HepG2 (cell line): ENCODE measurements around the gene CENPP. TPM values are rescaled to one million over a fixed set of nuclear protein-coding genes. Genes with fewer than 3 reads are reported as not detected.

Experiments used
- CAMTA2 ChIP-seq: sonication (generic); formaldehyde crosslinking; IDR thresholded peaks from 2 replicates; pipeline ENCODE4 v1.4.0; 2020; ENCODE audit warnings: mild to moderate bottlenecking, missing genetic modification reagents, borderline replicate concordance
- FOXP1 ChIP-seq, 2 experiments: fragments of 450-650 bp in 1 of 2; IDR thresholded peaks; 2 replicates each; pipeline ENCODE4 v1.6.1; 2017 to 2018; ENCODE audit warnings: antibody characterized with exemption in 1 of 2
- HDAC1 ChIP-seq: sonication (generic); formaldehyde crosslinking; IDR thresholded peaks from 2 replicates; pipeline ENCODE4 v1.5.1; 2020; ENCODE audit warnings: mild to moderate bottlenecking, missing genetic modification reagents
- HMG20A ChIP-seq: IDR thresholded peaks from 2 replicates; pipeline ENCODE4 v1.6.1; 2016; ENCODE audit warnings: borderline replicate concordance
- HNF4A ChIP-seq: sonication (generic); formaldehyde crosslinking; IDR thresholded peaks from 2 replicates; pipeline ENCODE4 v1.4.0; 2020; ENCODE audit warnings: missing genetic modification reagents
- HOMEZ ChIP-seq: IDR thresholded peaks from 2 replicates; pipeline ENCODE4 v1.6.1; 2016; ENCODE audit warnings: low read depth
- KDM4B ChIP-seq: sonication (generic); formaldehyde crosslinking; IDR thresholded peaks from 2 replicates; pipeline ENCODE4 v1.4.0; 2020; ENCODE audit warnings: missing genetic modification reagents
- PPARG ChIP-seq: conservative IDR thresholded peaks from 2 replicates; pipeline ENCODE4 v1.6.1; 2016; ENCODE audit warnings: missing biosample characterization, missing genetic modification reagents
- WIZ ChIP-seq: sonication (generic); formaldehyde crosslinking; IDR thresholded peaks from 2 replicates; pipeline ENCODE4 v1.5.1; 2020; ENCODE audit warnings: mild to moderate bottlenecking, missing genetic modification reagents
- ZC3H13 ChIP-seq: sonication (generic); formaldehyde crosslinking; IDR thresholded peaks from 2 replicates; pipeline ENCODE4 v1.8.1; 2023; ENCODE audit warnings: mild to moderate bottlenecking, missing genetic modification reagents, moderate library complexity
- ZFP90 ChIP-seq: sonication (generic); formaldehyde crosslinking; IDR thresholded peaks from 2 replicates; pipeline ENCODE4 v1.8.0; 2022; ENCODE audit warnings: missing genetic modification reagents, mild to moderate bottlenecking, inconsistent platforms, borderline replicate concordance
- ZNF234 ChIP-seq: sonication (generic); formaldehyde crosslinking; conservative IDR thresholded peaks from 2 replicates; pipeline ENCODE4 v1.5.1; 2020; ENCODE audit warnings: mild to moderate bottlenecking, missing genetic modification reagents
- ZNF343 ChIP-seq: sonication (generic); formaldehyde crosslinking; IDR thresholded peaks from 2 replicates; pipeline ENCODE4 v1.4.0; 2020; ENCODE audit warnings: mild to moderate bottlenecking, missing genetic modification reagents
- polyA plus RNA-seq, 8 experiments: library from polyadenylated mRNA; depleted of rRNA in 3 of 8; stranded (reverse) in 7 of 8; unstranded in 1 of 8; fragments of >200 nt; fragmentation: Illumina TruSeq in 4 of 8; extraction: Trizol in 4 of 8; gene quantifications; 2 replicates each; pipeline versions ENCODE4 v1.2.1 to v1.2.3, GENCODE V29; 2011 to 2016; ENCODE audit warnings: low read depth in 4 of 8, missing spikeins in 1 of 8, mixed read lengths in 1 of 8; ENCODE audit not compliant: insufficient read depth in 1 of 8
- total RNA-seq, 5 experiments: library from RNA; depleted of rRNA; stranded (reverse); fragments of >200 nt; fragmentation: Illumina TruSeq; extraction: Trizol; gene quantifications; 2 replicates each; pipeline ENCODE4 v1.2.3, GENCODE V29; 2016; ENCODE audit warnings: low read depth in 1 of 5
- TF ChIP-seq, protein P1 (sequence below): sonication (generic); formaldehyde crosslinking; conservative IDR thresholded peaks from 2 replicates; pipeline ENCODE4 v1.8.1; 2023; ENCODE audit warnings: missing genetic modification reagents
- TF ChIP-seq, protein P2 (sequence below): sonication (generic); formaldehyde crosslinking; IDR thresholded peaks from 2 replicates; pipeline ENCODE4 v1.5.1; 2020; ENCODE audit warnings: mild to moderate bottlenecking, missing genetic modification reagents, borderline replicate concordance
- TF ChIP-seq, protein P3 (sequence below): sonication (generic); formaldehyde crosslinking; IDR thresholded peaks from 2 replicates; pipeline ENCODE4 v1.8.0; 2022; ENCODE audit warnings: missing genetic modification reagents, mild to moderate bottlenecking, borderline replicate concordance
- TF ChIP-seq, protein P4 (sequence below): sonication (generic); formaldehyde crosslinking; IDR thresholded peaks from 2 replicates; pipeline ENCODE4 v1.8.1; 2023; ENCODE audit warnings: mild to moderate bottlenecking, moderate library complexity, missing genetic modification reagents

CENPP gene
- total and polyA plus RNA-seq, 2 of the 13 experiments (the other 11 are each of a cell fraction or from before 2014, with no cell fraction given): 2.0 to 11.4 TPM

DNA sequence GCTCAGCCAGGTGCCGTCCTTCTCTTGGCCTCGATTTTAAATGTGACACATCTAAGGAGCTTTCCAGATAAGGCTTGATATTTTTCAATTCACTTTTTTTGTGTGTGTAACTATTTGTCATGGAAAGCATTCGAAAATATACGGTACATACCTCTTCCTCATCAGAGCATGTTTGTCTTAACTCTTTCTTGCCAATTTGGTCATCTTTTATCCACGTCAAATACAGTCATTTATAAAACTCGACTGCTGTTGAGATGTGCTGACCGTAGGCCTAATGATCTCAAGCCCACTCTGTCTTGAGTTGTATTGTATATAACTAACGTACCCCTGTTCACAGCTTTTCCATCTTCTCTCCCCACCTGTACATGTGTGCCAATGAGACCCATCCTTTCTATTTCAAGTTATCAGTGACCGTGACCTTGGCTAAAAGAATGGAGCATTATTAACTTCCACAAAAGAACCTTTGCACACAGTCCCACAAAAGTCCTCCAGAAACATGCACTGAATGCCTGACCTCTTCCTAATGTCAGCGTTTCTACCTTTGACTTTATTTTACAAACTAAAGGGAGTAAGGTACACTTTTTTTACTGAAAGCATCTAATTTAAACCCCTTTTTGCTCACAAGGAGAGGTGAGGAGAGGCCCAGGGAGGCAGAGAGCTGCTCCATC lies 282.6 kb downstream of the CENPP start (continued):
- TF ChIP-seq, protein P1, sequence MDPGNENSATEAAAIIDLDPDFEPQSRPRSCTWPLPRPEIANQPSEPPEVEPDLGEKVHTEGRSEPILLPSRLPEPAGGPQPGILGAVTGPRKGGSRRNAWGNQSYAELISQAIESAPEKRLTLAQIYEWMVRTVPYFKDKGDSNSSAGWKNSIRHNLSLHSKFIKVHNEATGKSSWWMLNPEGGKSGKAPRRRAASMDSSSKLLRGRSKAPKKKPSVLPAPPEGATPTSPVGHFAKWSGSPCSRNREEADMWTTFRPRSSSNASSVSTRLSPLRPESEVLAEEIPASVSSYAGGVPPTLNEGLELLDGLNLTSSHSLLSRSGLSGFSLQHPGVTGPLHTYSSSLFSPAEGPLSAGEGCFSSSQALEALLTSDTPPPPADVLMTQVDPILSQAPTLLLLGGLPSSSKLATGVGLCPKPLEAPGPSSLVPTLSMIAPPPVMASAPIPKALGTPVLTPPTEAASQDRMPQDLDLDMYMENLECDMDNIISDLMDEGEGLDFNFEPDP (CRISPR knock-in tag): no peak
- no peak for TF ChIP-seq FOXP1 (IDR thresholded peaks at IDR 0.05)
- no peak for TF ChIP-seq FOXP1 (CRISPR knock-in tag; IDR thresholded peaks at IDR 0.05)
- TF ChIP-seq HDAC1 (CRISPR knock-in tag): 0 out of 2 replicates have a peak, but pooled peaks have one; percentile 18
- TF ChIP-seq HNF4A (CRISPR knock-in tag): peak; percentile 55; the same call in 1 of the 2 replicates
- TF ChIP-seq ZFP90 (CRISPR knock-in tag): no peak
- TF ChIP-seq KDM4B: no peak
- TF ChIP-seq ZNF234 (CRISPR knock-in tag): no peak
- TF ChIP-seq, protein P2, sequence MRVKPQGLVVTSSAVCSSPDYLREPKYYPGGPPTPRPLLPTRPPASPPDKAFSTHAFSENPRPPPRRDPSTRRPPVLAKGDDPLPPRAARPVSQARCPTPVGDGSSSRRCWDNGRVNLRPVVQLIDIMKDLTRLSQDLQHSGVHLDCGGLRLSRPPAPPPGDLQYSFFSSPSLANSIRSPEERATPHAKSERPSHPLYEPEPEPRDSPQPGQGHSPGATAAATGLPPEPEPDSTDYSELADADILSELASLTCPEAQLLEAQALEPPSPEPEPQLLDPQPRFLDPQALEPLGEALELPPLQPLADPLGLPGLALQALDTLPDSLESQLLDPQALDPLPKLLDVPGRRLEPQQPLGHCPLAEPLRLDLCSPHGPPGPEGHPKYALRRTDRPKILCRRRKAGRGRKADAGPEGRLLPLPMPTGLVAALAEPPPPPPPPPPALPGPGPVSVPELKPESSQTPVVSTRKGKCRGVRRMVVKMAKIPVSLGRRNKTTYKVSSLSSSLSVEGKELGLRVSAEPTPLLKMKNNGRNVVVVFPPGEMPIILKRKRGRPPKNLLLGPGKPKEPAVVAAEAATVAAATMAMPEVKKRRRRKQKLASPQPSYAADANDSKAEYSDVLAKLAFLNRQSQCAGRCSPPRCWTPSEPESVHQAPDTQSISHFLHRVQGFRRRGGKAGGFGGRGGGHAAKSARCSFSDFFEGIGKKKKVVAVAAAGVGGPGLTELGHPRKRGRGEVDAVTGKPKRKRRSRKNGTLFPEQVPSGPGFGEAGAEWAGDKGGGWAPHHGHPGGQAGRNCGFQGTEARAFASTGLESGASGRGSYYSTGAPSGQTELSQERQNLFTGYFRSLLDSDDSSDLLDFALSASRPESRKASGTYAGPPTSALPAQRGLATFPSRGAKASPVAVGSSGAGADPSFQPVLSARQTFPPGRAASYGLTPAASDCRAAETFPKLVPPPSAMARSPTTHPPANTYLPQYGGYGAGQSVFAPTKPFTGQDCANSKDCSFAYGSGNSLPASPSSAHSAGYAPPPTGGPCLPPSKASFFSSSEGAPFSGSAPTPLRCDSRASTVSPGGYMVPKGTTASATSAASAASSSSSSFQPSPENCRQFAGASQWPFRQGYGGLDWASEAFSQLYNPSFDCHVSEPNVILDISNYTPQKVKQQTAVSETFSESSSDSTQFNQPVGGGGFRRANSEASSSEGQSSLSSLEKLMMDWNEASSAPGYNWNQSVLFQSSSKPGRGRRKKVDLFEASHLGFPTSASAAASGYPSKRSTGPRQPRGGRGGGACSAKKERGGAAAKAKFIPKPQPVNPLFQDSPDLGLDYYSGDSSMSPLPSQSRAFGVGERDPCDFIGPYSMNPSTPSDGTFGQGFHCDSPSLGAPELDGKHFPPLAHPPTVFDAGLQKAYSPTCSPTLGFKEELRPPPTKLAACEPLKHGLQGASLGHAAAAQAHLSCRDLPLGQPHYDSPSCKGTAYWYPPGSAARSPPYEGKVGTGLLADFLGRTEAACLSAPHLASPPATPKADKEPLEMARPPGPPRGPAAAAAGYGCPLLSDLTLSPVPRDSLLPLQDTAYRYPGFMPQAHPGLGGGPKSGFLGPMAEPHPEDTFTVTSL (CRISPR knock-in tag): 0 out of 2 replicates have a peak, but pooled peaks have one; percentile 11
- peak; percentile 52; the same call in 1 of the 2 replicates for TF ChIP-seq HMG20A (CRISPR knock-in tag)
- no peak for TF ChIP-seq HOMEZ (CRISPR knock-in tag)
- no peak for TF ChIP-seq ZNF343 (CRISPR knock-in tag)
- TF ChIP-seq, protein P3, sequence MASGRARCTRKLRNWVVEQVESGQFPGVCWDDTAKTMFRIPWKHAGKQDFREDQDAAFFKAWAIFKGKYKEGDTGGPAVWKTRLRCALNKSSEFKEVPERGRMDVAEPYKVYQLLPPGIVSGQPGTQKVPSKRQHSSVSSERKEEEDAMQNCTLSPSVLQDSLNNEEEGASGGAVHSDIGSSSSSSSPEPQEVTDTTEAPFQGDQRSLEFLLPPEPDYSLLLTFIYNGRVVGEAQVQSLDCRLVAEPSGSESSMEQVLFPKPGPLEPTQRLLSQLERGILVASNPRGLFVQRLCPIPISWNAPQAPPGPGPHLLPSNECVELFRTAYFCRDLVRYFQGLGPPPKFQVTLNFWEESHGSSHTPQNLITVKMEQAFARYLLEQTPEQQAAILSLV (CRISPR knock-in tag): no peak
- peak; percentile 90 for TF ChIP-seq PPARG (CRISPR knock-in tag)
- no peak for TF ChIP-seq WIZ
- TF ChIP-seq, protein P4, sequence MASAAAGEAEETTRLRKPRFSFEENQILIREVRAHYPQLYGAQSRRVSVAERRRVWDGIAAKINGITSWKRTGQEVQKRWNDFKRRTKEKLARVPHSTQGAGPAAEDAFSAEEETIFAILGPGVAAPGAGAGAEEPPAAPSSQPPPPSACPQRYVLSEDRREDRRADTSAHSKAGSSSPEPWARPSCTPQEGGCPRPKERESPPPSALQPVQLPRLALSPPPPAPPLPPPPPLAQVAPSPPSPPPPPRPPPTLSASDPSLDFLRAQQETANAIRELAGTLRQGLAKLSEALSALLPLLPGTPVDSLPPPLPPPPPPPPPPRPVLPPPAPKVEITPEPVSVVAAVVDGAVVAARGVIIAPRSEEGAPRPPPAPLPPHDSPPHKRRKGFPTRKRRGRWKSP (CRISPR knock-in tag): no peak
- no peak for TF ChIP-seq CAMTA2 (CRISPR knock-in tag)
- TF ChIP-seq ZC3H13 (CRISPR knock-in tag): no peak
